Measurements from ENCODE around the gene BSND. TPM values are rescaled to one million over a fixed set of nuclear protein-coding genes. Genes with fewer than 3 reads are reported as not detected.

Gene BSND
- total and polyA plus RNA-seq, 9 of the 15 experiments (the other 6 are each of a cell fraction or from before 2014, with no cell fraction given), result not detected

- FAIRE-seq (no peak), ATAC-seq (no peak), DNase-seq (ENCODE audit: extremely low read depth in 1 of 4, low spot score in 3 of 4) (no peak)
- intact Hi-C loops (cut with micrococcal nuclease) (no loop called here), in situ Hi-C loops (cut with MboI) (no loop called here)
- Histone ChIP-seq H3K4me1 (replicated peaks in 1 of 2; ENCODE audit: control insufficient read depth in 2 of 2, insufficient read depth in 2 of 2, low read length in 2 of 2) (peaks cover 0 to 8% of the 10 kb centered on the region in 2 experiments; a peak in 2 of 5 replicates), H3K27ac (ENCODE audit: extremely low read depth, low read depth, low read length) (no peak overlapping the region), H3K4me2 (ENCODE audit: insufficient read depth, low read length) (no peak overlapping the region), H3K36me3 (ENCODE audit: control insufficient read depth, insufficient read depth, low read length) (peaks cover 98% of the 10 kb centered on the region), H3K9me3 (replicated peaks; ENCODE audit: control insufficient read depth, insufficient read depth, low read depth, low read length) (no peaks in the 10 kb centered on the region), H3K79me2 (ENCODE audit: control insufficient read depth, insufficient read depth, low read length) (peaks cover 42% of the 10 kb centered on the region; the same call in 2 of the 3 replicates), H3K4me3 (no peak overlapping the region), H3K27me3 (ENCODE audit: control insufficient read depth in 2 of 2, insufficient read depth in 2 of 2, low read length in 2 of 2) (no peaks in the 10 kb centered on the region), H3K9me1 (ENCODE audit: control insufficient read depth, insufficient read depth, low read length) (no peaks in the 10 kb centered on the region), H4K20me1 (replicated peaks; ENCODE audit: control insufficient read depth, insufficient read depth, low read length) (peaks cover 5% of the 10 kb centered on the region; the same call in 1 of the 2 replicates), H3K9ac (ENCODE audit: insufficient read depth in 1 of 2, low read depth in 2 of 2, low read length in 2 of 2) (peak overlapping the region in 1 of 2 experiments; percentile 58; a peak in 2 of 4 replicates), H2AFZ (ENCODE audit: low read depth, low read length) (no peak overlapping the region)
- TF ChIP-seq ZKSCAN1 (IDR thresholded peaks at IDR 0.05; ENCODE audit: low read depth, low read length) (peak; percentile 71; the same call in 1 of the 2 replicates), U2AF2 (optimal IDR thresholded peaks at IDR 0.05; ENCODE audit: low read depth, low read length) (no peak), NR2C1 (IDR thresholded peaks at IDR 0.05) (no peak), NR2C1 (tag; IDR thresholded peaks at IDR 0.05) (no peak), MTF1 (CRISPR knock-in tag; IDR thresholded peaks at IDR 0.05; ENCODE audit: borderline replicate concordance) (no peak), ZNF263 (CRISPR knock-in tag; IDR thresholded peaks at IDR 0.05; ENCODE audit: borderline replicate concordance) (no peak), ZBTB5 (IDR thresholded peaks at IDR 0.05) (no peak)
- CTCF ChIA-PET (ENCODE audit: low intra/inter-chr PET ratio), result interaction anchor here (0.9 kb wide), 1 partner anchor 98 kb away, joined by 4 read pairs; no protein-coding TSS in a partner anchor
- 81% methylated on average over 10 of the region's 11 CpGs for WGBS (ENCODE audit: insufficient coverage, low coverage, missing lambda C conversion rate)
- POLR2A ChIA-PET, result interaction anchor here (0.7 to 4.1 kb wide), 4 partner anchors 11 to 357 kb away, joined by 3 to 24 read pairs (median 5); no protein-coding TSS in a partner anchor
- BruUV-seq (replicated peaks), result no TSS peak
Measured at GRCh38 chr1:55048453-55049270, 49.9 kb downstream of the BSND start.
